C4-2B (cell line): ENCODE results near the gene CCDC40.

Experiments used
- CTCF ChIP-seq: fragments of 450-650 bp; conservative IDR thresholded peaks from 2 replicates; pipeline ENCODE4 v1.5.1; 2017; ENCODE audit warnings: mild to moderate bottlenecking
- ZFX ChIP-seq: fragments of 450-650 bp; IDR thresholded peaks from 2 replicates; pipeline ENCODE4 v1.6.1; 2017

- TF ChIP-seq CTCF = no peak
- TF ChIP-seq ZFX = no peak
Observed at GRCh38 chr17:80111702-80112470, 75.4 kb downstream of the CCDC40 start.
